ENCODE measurements around the gene LMNA.
"Not testable (repeated sequence)": the region's sequence is repeated elsewhere in the genome, so short reads cannot be mapped to it uniquely, and the experiment has no call there.

Gene LMNA

DNA sequence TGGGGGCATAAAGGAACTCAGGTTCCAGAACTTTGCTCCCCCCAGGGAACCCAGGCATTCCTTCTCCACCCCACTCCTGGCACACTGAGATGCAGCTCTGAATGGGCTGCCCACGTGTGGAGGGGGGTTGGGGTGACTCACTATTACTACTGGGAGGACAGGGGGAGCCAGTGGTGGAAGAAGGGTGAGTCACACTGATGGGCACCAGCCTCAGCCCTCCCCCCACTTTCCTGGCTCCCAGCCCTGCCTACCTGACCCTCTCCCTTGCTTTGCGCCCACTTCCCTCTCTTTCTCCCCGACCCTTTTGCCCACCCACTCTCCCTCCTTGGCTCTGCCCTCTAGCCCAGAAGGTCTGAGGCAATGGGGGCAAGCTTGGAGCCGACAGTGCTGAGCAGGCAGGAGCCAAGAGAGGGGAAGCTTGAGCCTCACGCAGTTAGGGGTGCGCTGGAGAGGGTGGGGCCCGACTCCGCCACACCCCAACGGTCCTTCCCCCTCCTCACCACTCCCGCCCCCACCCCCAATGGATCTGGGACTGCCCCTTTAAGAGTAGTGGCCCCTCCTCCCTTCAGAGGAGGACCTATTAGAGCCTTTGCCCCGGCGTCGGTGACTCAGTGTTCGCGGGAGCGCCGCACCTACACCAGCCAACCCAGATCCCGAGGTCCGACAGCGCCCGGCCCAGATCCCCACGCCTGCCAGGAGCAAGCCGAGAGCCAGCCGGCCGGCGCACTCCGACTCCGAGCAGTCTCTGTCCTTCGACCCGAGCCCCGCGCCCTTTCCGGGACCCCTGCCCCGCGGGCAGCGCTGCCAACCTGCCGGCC is at the start of gene LMNA:
Gene LMNA, plus strand, starts transcription at position 611 of the 818 bp plus-strand sequence. CDS start 208 bp downstream, outside the sequence.
- H3K4me3 ChIP-seq (ENCODE audit: low read length): peak within 1 kb of the TSS; percentile 90
- H3K36me3 ChIP-seq (ENCODE audit: control insufficient read depth, insufficient read depth, low read length, severe bottlenecking): no peaks in the 10 kb centered on the region
- no peaks in the 10 kb centered on the region for H3K9me3 ChIP-seq (ENCODE audit: control insufficient read depth, low read length)
- H3K4me1 ChIP-seq (ENCODE audit: control insufficient read depth, insufficient read depth, low read length): peaks cover 38% of the 10 kb centered on the region
- peak within 1 kb of the TSS; percentile 100 for H3K9ac ChIP-seq (ENCODE audit: low read length)
- H3K27me3 ChIP-seq (replicated peaks; ENCODE audit: control insufficient read depth, insufficient read depth, low read length): no peaks in the 10 kb centered on the region
- peak; percentile 97 for DNase-seq (ENCODE audit: low read depth)

DNA sequence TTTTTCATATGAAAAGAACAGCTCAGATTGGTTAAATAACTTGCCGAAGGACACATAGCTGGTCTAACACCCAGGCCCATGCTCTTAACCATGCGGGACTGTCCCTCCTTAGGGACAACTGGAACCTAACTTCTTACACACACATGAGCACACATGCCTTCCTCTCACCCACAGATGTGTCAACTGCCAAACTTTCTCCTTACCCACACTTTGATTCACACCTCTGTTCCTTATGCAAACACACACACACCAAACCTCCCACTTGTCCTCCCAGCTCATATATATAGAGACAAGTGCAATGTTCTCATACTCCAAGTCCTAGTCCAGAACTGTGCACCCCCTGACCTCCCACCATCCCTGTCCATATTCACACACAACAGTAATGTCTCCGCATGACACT is 49.3 kb upstream of the LMNA start:
- Histone ChIP-seq H3K9me3 (ENCODE audit: control insufficient read depth, low read length) (no peaks in the 10 kb centered on the region), H3K4me1 (ENCODE audit: control insufficient read depth, insufficient read depth, low read length) (no peaks in the 10 kb centered on the region), H3K27me3 (replicated peaks; ENCODE audit: control insufficient read depth, insufficient read depth, low read length) (no peaks in the 10 kb centered on the region), H3K9ac (ENCODE audit: low read length) (no peak overlapping the region), H3K4me3 (ENCODE audit: low read length) (no peak overlapping the region), H3K36me3 (ENCODE audit: control insufficient read depth, insufficient read depth, low read length, severe bottlenecking) (no peaks in the 10 kb centered on the region)
- no peak for DNase-seq (ENCODE audit: low read depth)

DNA sequence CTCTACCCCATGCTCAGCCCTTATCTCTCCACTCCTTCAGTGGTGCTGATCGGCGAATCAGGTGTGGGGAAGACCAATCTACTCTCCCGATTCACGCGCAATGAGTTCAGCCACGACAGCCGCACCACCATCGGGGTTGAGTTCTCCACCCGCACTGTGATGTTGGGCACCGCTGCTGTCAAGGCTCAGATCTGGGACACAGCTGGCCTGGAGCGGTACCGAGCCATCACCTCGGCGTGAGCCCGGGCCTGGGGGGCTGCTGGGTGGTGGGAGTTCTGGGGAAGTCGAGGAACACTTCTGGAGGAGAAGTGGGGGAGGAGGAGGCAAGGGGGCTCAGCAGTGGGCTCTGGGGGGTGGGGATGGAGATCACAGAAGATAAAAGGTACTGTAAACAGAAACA is 48.6 kb upstream of the LMNA start:
- Histone ChIP-seq H3K9ac (ENCODE audit: low read length) (no peak overlapping the region), H3K4me1 (ENCODE audit: control insufficient read depth, insufficient read depth, low read length) (no peaks in the 10 kb centered on the region), H3K36me3 (ENCODE audit: control insufficient read depth, insufficient read depth, low read length, severe bottlenecking) (no peaks in the 10 kb centered on the region), H3K4me3 (ENCODE audit: low read length) (no peak overlapping the region), H3K27me3 (replicated peaks; ENCODE audit: control insufficient read depth, insufficient read depth, low read length) (no peaks in the 10 kb centered on the region), H3K9me3 (ENCODE audit: control insufficient read depth, low read length) (no peaks in the 10 kb centered on the region)
- no peak for DNase-seq (ENCODE audit: low read depth)

- Histone ChIP-seq H3K9me3 (ENCODE audit: control insufficient read depth, low read length) (no peaks in the 10 kb centered on the region), H3K9ac (ENCODE audit: low read length) (no peak overlapping the region), H3K36me3 (ENCODE audit: control insufficient read depth, insufficient read depth, low read length, severe bottlenecking) (no peaks in the 10 kb centered on the region), H3K4me3 (ENCODE audit: low read length) (no peak overlapping the region), H3K27me3 (replicated peaks; ENCODE audit: control insufficient read depth, insufficient read depth, low read length) (no peaks in the 10 kb centered on the region), H3K4me1 (ENCODE audit: control insufficient read depth, insufficient read depth, low read length) (no peaks in the 10 kb centered on the region)
- DNase-seq (ENCODE audit: low read depth): no peak
Measured at GRCh38 chr1:156067262-156067661, 47.2 kb upstream of the LMNA start.

GRCh38 chr1:156069490-156070455 is 44.7 kb upstream of the LMNA start:
- H3K36me3 ChIP-seq (ENCODE audit: control insufficient read depth, insufficient read depth, low read length, severe bottlenecking): no peaks in the 10 kb centered on the region
- H3K4me1 ChIP-seq (ENCODE audit: control insufficient read depth, insufficient read depth, low read length): no peaks in the 10 kb centered on the region
- H3K4me3 ChIP-seq (ENCODE audit: low read length): no peak overlapping the region
- no peaks in the 10 kb centered on the region for H3K27me3 ChIP-seq (replicated peaks; ENCODE audit: control insufficient read depth, insufficient read depth, low read length)
- H3K9me3 ChIP-seq (ENCODE audit: control insufficient read depth, low read length): no peaks in the 10 kb centered on the region
- no peak overlapping the region for H3K9ac ChIP-seq (ENCODE audit: low read length)
- no peak for DNase-seq (ENCODE audit: low read depth)

- no peaks in the 10 kb centered on the region for H3K36me3 ChIP-seq (ENCODE audit: control insufficient read depth, insufficient read depth, low read length, severe bottlenecking)
- H3K4me1 ChIP-seq (ENCODE audit: control insufficient read depth, insufficient read depth, low read length): no peaks in the 10 kb centered on the region
- DNase-seq (ENCODE audit: low read depth): no peak
- no peak overlapping the region for H3K4me3 ChIP-seq (ENCODE audit: low read length)
- H3K27me3 ChIP-seq (replicated peaks; ENCODE audit: control insufficient read depth, insufficient read depth, low read length): no peaks in the 10 kb centered on the region
- H3K9ac ChIP-seq (ENCODE audit: low read length): no peak overlapping the region
- no peaks in the 10 kb centered on the region for H3K9me3 ChIP-seq (ENCODE audit: control insufficient read depth, low read length)
Measured at GRCh38 chr1:156070548-156070947, 44.0 kb upstream of the LMNA start.

DNA sequence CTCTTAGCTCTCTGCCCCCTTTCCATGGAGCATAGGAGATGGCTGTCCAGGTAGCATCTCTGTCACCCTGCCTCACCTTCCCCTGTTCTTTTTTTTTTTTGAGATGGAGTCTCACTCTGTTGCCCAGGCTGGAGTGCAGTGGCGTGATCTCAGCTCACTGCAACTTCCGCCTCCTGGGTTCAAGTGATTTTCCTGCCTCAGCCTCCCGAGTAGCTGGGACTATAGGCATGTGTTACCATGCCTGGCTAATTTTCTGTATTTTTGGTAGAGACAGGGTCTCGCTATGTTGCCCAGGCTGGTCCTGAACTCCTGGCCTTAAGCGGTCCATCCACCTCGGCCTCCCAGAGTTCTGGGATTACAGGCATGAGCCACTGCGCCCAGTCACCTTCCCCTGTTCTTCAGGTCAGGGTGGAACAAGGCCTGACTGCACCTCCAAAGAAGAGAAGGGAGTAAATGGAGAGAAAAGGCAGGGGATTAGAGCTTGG is 43.1 kb upstream of the LMNA start:
- not testable (repeated sequence) for H3K4me3 ChIP-seq (ENCODE audit: low read length); H3K27me3 ChIP-seq (replicated peaks; ENCODE audit: control insufficient read depth, insufficient read depth, low read length); DNase-seq (ENCODE audit: low read depth); H3K9ac ChIP-seq (ENCODE audit: low read length); H3K9me3 ChIP-seq (ENCODE audit: control insufficient read depth, low read length); H3K4me1 ChIP-seq (ENCODE audit: control insufficient read depth, insufficient read depth, low read length); H3K36me3 ChIP-seq (ENCODE audit: control insufficient read depth, insufficient read depth, low read length, severe bottlenecking)

DNA sequence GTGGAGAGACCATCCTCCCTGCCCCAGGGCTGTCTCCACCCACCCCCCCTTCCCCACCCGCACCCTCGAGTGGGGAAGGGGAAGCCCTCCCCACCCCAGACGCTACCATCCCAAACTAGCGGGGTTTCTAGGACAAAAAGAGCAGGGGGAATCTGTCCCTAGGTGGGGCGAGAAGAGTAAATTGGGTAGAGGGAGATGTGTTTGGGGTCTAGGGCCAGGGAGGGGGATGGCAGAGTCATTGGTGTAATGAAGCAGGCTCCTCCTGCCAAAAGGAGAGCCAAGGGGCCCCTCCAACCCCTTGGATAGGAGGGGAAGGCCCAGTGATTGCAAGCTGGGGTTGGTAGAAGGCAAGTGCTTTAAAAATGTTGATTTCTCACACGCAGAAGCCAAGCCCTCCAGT is 42.3 kb upstream of the LMNA start:
- Histone ChIP-seq H3K36me3 (ENCODE audit: control insufficient read depth, insufficient read depth, low read length, severe bottlenecking) (no peaks in the 10 kb centered on the region), H3K4me1 (ENCODE audit: control insufficient read depth, insufficient read depth, low read length) (peaks cover 3% of the 10 kb centered on the region), H3K9me3 (ENCODE audit: control insufficient read depth, low read length) (no peaks in the 10 kb centered on the region), H3K4me3 (ENCODE audit: low read length) (no peak overlapping the region), H3K9ac (ENCODE audit: low read length) (no peak overlapping the region), H3K27me3 (replicated peaks; ENCODE audit: control insufficient read depth, insufficient read depth, low read length) (no peaks in the 10 kb centered on the region)
- DNase-seq (ENCODE audit: low read depth): no peak

- peaks cover 3% of the 10 kb centered on the region for H3K4me1 ChIP-seq (ENCODE audit: control insufficient read depth, insufficient read depth, low read length)
Measured at GRCh38 chr1:156073110-156073687, 41.3 kb upstream of the LMNA start.

GRCh38 chr1:156073740-156074139 is 40.8 kb upstream of the LMNA start:
- H3K4me3 ChIP-seq (ENCODE audit: low read length): no peak overlapping the region
- peaks cover 3% of the 10 kb centered on the region for H3K4me1 ChIP-seq (ENCODE audit: control insufficient read depth, insufficient read depth, low read length)
- DNase-seq (ENCODE audit: low read depth): no peak
- H3K9ac ChIP-seq (ENCODE audit: low read length): no peak overlapping the region
- H3K9me3 ChIP-seq (ENCODE audit: control insufficient read depth, low read length): no peaks in the 10 kb centered on the region
- no peaks in the 10 kb centered on the region for H3K27me3 ChIP-seq (replicated peaks; ENCODE audit: control insufficient read depth, insufficient read depth, low read length)
- no peaks in the 10 kb centered on the region for H3K36me3 ChIP-seq (ENCODE audit: control insufficient read depth, insufficient read depth, low read length, severe bottlenecking)

More at GRCh38 chr1:156073110-156073687, 41.3 kb upstream of the LMNA start:
- Histone ChIP-seq H3K9me3 (ENCODE audit: control insufficient read depth, low read length) (no peaks in the 10 kb centered on the region), H3K9ac (ENCODE audit: low read length) (no peak overlapping the region), H3K27me3 (replicated peaks; ENCODE audit: control insufficient read depth, insufficient read depth, low read length) (no peaks in the 10 kb centered on the region), H3K36me3 (ENCODE audit: control insufficient read depth, insufficient read depth, low read length, severe bottlenecking) (no peaks in the 10 kb centered on the region), H3K4me3 (ENCODE audit: low read length) (no peak overlapping the region)
- no peak for DNase-seq (ENCODE audit: low read depth)

DNA sequence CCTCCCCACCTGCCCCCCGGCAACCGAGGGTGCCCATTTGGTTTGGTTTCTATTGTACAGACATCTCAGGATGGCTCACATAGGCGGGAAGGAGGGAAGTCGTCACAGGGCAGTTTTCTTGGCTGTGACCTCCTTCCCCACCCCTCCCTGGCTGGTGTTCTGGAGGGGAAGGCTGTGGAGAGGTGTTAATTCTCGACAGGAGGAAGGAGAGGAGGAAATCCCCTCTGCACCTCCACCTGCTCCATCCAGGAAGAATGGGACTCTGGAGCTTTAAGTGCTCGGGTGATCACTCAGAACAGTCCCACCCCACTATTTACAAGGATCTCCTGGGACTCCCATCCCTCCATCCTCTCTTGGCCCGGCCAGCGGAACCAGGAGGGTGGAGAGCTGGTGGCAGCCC is 39.9 kb upstream of the LMNA start:
- Histone ChIP-seq H3K9me3 (ENCODE audit: control insufficient read depth, low read length) (no peaks in the 10 kb centered on the region), H3K4me1 (ENCODE audit: control insufficient read depth, insufficient read depth, low read length) (peaks cover 3% of the 10 kb centered on the region), H3K4me3 (ENCODE audit: low read length) (no peak overlapping the region), H3K36me3 (ENCODE audit: control insufficient read depth, insufficient read depth, low read length, severe bottlenecking) (no peaks in the 10 kb centered on the region), H3K9ac (ENCODE audit: low read length) (no peak overlapping the region), H3K27me3 (replicated peaks; ENCODE audit: control insufficient read depth, insufficient read depth, low read length) (no peaks in the 10 kb centered on the region)
- no peak for DNase-seq (ENCODE audit: low read depth)

All from adipocyte (in vitro differentiated cells).